Measurements from ENCODE around the gene GJD2.

GRCh38 chr15:34802371-34802770 is 47.6 kb upstream of the GJD2 start:
- TF ChIP-seq CTCF (conservative IDR thresholded peaks at IDR 0.05 in 1 of 2, IDR thresholded peaks at IDR 0.05 in 1 of 2; ENCODE audit: low read depth in 1 of 2, low read length in 2 of 2) = no peak
- TF ChIP-seq EZH2 (IDR thresholded peaks at IDR 0.05; ENCODE audit: low read length, missing control alignments) = no peak
